ENCODE measurements around the gene HOXC11. TPM values are rescaled to one million over a fixed set of nuclear protein-coding genes. Genes with fewer than 3 reads are reported as not detected.

The HOXC11 gene
- total RNA-seq, 1 donor from 2014 or later: not detected

DNA sequence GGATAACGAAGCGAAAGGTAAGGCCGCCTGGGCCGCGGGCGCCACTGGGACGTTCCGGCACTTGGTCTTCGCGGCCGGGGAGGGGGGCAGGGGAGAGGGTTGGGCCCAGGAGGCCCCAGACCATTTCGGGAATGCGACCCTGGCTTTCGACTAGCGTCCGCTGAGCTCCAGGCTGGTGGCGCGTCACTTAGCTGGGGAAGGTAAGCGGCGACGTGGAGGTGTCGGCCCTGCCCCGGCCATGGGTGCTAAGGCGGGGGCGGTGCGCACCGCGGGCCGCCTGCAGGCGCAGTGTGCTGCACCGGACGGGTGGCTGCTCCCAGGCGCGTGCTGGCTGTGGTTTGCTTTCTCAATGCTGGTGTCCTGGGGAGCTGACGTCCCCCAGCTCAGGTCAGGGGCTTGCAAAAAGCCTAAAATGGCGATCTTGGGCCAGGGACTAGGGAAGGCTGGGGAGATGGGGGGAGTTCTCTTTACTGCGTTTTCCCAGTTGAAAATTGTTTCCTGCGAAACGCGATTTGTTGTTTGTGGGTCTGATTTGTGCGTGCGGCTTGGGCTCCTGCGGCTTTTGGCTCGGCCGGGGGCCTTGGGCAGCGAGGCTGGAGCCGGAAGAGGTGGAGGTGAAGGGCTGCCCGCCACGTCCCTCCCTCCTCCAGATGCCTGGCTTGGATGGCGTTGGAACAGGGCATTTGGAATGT is 13.2 kb downstream of the HOXC11 start:
- no peak for DNase-seq

DNA sequence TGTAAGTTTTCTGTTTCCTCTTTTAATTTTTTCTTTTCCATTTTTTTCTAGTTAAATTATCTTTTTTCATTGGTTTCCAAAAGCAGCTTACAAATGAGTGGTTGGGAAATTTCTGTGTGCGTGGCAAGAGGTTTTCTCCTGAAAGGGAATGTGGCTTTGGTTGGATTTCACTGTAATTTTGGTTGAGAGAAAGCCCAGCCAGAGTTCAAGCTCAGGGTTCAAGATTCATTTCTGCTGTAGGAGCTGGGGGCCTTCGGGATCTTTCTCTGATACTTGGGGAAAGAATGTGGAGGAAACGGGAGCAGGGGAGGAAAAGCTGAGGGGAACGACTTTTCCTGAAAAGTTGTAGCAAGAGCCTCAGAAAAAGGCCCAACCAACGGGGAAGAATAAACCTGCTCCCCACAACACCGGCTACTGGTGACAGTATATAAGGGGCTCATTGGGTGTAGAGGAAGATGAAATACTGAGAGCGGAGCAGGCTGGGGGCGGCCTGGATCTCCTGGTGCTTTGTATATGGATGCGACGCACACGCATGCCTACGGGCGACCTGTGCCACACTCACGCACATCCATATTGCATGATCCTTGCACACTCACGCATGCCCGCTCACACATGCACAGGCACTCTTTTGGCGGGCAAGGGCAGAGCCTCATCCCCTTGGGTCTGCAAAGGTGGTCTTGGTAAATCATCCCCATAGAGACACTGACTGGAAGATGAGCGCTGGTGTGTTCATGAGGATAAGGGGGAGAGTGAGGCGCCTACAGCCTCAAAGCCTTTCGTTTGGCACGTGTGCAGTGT is 14.0 kb downstream of the HOXC11 start:
- DNase-seq: no peak

DNA sequence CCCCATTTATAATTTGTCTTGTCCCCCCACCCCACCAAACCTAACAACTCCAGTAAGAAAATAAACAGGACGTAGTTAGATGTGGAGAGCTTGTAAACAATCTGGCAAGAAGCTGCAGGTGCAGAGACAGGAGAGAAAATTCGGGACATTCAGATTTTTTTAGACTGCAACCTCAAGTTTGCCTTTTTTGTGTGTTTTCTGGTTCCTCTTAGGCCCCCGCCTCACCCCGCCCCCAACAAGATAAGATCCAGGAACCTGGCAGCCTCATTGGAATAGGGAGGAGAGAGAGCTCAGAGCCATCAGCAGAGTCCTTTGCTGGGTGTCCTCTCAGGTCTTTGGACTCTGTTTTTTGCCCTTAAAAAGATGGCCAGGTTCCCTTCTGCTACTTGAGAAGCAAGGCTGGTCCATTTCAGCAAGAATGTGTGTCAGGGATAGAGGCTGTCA is 14.9 kb downstream of the HOXC11 start:
- no peak for DNase-seq

DNA sequence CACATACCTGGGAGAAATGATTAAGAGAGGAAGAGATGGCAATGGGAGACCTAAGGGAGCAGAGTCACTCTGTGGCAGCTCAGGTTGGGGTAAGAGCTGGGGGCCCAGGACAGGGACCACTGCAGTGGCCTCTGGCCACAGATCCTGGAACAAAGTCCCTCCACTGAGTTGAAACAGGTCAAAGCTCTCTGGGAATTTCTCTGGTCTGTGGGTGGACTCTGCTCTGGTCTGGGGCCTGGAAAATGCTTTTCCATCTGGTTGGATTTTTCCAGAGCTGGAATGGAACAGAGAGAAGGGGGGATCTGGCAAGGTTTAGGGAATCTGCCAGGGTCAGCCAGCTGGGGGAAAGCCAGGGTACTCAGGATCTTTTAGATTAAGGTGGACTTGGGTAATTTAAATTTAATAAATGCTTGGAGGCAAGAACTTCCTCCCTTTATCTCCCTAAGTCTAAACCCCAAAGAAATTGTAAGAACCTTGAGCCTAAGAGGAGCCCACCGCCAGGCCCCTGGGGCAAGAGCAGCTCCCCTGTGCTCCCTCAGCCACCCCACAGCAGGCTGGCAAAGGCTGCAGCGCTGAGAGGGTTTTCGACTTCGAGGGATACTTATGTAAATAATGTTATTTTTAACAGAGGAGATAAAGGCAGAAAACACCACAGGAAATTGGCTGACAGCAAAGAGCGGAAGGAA is 15.8 kb downstream of the HOXC11 start:
- DNase-seq: no peak

DNA sequence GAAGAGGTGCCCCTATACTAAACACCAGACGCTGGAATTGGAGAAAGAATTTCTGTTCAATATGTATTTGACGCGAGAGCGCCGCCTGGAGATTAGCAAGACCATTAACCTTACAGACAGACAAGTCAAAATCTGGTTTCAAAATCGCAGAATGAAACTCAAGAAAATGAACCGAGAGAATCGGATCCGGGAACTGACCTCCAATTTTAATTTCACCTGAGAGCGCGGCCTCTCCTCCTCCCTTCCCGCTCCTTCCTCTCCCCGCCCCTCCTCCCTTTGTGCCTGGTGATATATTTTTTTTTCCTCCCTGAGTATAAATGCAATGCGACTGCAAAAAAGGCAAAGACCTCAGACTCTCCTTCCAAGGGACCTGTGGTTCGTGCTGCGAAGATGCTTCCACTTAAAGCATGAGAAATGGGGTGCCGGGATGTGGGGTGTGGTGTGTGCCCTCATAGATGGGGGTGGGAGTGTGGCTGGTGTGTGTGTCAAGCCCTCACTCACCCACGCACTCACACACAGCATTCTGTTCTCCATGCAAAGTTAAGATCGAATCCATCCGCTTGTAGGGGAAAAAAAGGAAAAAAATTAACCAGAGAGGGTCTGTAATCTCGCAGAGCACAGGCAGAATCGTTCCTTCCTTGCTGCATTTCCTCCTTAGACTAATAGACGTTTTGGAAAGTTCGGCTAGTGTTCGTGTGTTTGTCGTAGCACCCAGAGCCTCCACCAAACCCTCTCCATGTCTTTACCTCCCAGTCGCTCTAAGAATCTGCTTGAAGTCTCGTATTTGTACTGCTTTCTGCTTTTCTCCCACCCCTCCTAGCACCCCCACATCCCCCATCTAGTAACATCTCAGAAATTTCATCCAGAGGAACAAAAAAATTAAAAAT is 16.5 kb downstream of the HOXC11 start:
- DNase-seq: peak; percentile 40

DNA sequence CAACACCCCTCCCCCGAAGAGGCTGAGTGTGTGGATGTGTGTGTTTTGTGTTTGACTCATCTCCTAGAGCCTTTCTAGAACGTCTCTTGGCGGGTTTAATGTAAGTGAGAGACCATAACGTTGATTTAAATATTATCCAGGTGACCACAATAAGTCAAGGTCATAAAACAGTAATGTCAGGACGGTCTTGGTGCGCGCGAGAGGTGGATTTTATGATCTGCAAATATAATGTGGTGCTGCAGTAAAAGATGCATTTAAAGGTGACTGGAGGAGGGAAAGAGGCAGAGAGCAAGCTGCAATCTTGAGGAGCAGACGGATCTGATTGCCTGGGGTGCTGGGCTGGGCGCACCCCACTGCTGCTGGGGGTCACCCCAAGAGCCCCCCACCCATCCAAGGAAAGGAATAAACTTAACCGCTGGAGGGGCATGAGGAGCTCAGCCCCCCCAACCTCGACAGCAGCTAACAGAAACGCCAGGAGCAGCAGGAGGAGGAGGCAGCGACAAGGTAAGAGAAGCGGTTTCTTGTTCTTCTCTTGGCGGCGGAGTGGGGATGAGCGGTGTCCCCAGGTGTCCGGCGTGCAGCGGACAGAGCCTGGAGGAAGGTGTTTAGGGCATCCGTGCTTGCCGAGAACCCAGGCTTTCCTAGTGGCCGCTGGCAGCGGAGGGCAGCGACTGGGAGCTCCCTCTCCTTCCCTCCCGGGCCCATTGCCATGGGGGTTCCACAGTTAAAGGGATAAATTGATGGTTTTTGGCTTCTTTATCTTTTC is 17.6 kb downstream of the HOXC11 start:
- no peak for DNase-seq

DNA sequence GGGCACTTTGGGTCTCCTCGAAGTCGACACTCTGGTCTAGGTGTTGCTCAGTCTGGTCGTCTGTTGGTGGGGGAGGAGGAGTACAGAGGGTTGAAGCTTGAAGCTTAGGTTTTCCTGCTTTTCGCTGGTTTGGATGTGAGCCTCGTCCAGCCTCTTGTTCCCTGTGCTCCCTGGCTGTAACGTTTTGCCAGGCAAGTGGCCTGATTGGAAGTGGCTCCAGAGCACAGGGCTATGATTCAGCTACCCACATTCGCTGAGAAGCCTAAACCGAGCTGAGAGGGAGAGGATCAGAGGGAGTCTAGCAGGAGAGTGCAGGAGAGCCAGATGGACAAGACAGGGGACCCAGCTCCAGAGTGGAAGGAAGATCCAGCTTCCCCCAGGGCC is 18.1 kb downstream of the HOXC11 start:
- DNase-seq: no peak

DNA sequence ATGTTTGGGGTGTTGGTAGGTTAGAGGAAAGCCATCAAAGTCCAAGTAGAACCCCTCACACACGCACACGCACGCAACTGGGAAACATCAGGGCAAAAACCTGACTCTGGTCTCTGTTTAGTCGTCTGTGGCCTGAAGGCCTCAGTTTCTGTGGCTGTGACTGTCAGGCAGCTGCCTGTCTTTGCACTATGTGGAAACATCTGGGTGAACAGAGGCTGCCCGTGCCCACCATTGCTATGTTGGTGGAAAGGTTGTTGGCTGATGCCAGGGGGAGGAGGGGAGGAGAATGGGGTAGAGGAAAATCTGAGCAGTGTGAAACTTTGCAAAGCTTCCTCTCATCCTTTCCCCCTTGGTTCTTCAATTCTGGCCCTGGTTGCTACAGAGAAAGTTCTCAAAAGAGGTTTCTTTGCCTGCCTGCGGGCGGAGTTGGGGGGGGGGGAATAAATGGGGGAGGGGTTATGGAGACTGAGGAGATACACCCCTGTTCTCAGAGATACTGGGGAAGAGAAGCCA is 19.5 kb downstream of the HOXC11 start:
- DNase-seq: no peak

DNA sequence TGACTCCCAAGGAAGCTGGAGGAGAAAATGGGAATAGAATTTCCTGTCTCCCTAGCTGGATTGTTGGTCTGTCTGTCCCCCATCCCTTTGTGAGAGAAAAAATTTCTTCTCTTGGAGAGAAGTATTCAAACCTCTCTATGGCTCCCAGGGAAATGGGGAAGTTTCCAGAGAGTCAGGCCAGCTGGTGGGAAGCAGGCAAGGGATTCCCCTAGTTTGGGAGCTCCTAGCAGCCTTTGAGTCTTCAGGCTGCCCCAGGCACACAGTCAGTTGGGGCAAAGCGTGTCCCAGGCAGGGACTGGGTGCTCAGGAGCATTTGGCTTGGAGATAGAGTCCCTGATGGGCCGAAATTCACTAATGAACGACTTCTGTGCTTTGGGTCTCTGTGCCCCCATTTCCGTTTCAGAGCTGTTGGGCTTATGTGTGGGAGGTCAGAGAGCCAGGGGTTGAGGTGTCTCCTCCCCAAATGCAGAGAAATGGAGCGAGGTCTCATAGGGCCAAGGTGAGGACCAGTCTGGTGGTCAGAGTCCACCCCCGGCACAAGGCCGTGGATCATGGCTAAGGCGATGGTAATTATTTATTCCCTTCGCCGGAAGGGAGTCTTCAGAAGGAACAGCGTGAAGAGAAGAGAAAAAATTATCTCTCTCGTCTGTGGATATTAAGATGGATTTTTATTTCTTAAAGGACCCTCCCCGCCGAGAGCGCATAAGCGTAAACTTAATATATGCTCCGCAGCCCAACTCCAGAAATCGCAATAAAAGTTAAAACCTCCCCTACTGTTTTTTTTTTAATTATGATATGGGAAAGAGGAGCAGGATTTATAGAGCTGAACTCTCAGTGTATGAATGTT is 20.5 kb downstream of the HOXC11 start:
- no peak for DNase-seq

DNA sequence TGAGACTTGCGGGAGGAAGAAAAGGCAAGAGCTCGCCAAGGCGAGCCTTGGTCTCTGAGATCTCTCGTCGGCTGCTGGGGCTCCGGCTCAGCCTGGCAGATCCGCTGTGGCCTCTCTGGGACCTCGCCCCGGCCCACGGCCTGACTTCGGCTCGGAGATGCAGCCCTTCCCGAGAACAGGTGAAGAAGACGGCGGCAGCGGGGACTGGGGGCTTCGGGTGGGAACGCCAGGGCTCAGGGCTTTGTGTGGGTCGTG is 21.0 kb downstream of the HOXC11 start:
- DNase-seq: no peak

DNA sequence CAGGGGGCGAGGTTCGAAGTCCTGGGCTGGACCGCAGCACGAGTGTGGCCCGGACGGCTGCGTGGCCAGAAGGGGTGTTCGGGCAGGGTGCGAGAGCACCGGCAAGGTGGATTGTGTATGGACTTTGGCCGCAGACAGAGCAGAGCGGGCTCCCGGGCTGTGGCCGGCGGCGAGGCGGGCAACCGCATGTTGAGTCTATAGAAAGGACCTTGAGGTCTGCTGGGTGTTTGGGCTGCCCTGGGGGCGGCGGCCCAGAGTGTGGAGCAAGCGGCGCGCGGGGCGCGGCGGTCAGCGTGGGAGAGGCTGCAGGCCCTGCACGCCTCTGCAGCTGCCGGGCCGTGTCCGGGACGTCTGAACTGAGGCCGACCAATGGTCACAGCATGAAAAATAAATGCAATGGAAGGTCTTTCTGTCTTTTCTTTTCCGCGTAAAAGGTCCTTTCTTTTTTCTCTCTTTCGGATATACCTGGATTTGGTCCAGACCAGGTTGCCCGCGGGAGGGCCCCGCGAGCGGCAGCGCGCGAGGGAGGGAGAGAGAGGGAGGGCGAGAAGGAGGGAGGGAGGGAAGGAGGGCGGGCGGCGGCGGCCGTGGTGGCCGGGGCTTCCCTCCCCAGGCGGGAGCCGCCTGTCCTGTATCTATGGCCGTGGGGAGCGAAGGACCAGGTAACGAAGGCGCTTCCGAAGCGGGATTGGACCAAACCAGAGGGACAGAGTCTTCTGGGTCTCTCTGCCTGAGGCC is 21.5 kb downstream of the HOXC11 start:
- no peak for DNase-seq

DNA sequence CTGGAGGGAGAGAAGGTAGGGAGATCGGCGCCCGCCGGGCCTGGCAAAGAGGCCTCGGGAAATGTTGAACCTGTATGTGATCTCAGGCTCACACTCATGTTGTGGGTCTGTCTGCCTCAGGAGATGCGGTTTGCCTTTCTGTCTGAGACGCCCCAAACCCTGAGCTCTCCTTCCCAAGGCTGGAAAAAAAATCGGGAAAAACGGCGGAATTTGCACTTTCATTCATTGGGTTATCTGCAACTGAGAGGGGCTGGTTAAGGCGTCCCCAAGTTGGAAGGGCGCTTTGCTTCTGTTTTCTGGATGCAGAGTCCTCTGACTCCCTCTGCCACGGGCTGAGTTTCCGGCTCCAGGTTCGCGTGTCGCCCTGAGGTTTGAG is 22.1 kb downstream of the HOXC11 start:
- DNase-seq: no peak

DNA sequence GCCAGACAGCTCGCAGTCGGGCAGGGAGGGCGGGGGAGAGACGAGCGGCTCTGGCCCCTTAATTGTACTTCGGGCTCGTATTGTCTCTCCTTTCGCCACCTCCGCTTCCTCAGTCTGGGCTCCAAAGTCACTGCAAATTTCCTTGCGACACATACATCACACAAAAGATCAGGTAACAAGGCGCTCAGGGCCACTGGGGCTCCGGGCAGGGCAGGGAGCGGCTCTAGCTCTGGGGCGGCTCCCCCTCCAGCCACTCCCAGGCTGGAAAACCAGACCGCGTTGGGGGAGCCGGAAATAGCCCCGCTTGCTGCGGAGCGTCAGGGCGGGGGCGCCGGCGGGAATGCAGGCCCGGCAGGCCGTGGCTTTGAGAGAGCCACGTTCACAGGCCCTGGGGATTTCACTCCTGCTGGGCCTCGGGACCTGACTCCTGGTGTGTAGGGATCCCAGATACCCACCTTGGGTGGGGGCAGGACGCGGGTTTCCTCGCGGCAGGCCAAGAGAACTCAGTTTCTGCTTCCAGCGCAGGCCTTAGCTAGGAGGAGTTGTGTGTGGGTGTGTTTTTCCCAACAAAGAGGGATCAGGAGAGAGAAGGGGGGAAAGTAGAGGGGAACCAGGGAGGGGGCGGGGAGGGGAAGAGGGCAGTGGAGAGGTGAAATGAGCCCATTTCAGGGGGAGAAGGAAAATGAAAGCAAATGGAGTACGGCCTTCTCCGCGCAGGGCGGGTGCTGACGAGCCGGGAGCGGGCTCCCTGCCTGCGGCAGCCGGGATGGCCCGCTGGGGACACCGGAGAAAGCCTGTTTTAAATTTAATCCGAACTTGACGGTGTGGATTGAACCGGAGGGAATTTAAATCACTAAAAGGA is 22.7 kb downstream of the HOXC11 start:
- DNase-seq: no peak

DNA sequence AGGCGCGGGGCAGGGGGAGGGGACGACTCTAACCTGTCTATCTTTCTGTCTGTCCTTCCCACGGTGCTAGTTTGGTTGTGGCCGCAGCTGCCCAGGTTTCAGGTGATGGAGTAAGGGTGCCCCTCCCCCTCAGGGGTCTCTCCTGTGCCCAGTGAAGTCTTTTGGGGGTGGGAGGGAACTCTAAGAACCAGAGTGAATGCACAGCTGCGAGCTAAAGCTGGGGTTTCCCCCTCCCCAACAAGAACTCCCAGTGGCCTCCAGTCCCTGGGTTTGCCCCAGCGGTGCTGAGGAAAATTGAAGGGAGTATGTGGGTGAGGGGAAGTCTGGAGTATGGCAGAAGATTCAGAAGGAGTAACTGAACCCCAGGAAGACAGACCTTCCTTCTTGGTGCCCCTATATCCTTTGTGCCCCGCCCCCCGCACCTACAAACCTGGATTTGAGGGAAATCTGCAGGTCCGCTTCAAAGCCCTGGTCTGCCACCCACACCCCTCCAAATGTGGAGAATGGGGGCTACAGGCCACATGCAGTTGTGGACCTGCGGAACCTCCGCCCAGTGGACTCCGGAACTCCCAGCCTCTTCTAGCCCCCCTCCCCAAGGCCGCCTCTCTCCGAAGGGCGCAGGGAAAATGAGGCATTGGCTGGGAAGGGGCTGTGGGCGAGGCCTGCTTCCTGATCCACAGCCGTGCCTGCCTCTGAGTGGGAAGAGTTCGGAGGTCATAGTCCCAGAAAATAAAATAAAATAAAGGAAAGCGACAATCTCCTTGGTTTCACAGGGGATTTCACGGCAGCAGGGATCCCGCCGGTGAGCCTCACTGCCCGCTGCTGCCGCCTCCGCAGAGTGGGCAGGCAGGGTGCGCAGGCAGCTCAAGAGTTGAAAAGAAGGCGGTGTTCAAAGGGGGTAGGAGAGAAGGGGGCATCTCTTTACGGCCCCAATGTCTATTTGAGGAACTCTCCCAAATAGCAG is 23.6 kb downstream of the HOXC11 start:
- DNase-seq: no peak

DNA sequence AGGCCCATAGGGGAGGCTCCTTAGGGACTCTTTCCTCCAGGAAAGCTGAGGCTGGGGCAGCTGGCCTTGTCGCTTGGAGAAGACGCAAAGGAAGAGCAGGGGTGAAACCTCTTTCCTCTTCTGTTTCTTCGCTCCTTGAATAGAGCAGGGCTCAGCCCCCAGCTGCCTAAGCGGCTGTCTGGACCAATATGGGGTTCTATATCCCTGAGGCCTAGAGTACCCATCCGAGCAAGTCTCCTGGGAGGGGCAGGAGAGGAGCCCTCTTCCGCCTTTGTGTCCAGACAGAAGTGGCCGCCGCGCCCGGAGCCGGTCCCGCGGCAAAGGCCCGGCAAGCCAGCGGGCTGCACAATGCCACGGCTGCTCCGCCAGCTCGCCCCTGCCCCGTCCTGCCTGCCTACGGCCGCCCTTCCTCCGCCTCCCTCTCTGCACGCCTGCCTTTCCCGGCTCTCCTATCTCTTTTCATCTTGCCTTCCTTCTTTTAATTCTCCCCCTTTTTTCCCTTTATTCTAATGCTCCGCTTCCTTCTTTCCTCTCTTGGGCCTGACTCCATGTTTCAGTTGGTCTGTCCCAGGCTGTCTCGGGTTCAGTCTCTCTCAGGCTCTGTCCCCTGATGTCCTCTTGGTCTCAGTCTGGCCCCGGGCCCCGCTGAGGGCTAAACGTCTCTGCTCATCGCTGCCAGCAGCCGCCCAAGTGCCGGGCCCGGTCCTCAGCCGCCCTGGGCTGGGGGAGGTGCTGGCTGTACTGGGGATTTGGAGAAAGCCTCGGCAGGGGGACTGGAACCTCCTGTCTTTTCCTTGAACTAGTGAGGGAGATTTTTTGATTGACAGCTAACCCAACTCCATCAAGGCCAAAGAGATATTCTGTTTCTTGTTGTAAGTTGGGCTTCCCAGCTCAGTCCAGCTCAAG is 24.5 kb downstream of the HOXC11 start:
- no peak for DNase-seq

DNA sequence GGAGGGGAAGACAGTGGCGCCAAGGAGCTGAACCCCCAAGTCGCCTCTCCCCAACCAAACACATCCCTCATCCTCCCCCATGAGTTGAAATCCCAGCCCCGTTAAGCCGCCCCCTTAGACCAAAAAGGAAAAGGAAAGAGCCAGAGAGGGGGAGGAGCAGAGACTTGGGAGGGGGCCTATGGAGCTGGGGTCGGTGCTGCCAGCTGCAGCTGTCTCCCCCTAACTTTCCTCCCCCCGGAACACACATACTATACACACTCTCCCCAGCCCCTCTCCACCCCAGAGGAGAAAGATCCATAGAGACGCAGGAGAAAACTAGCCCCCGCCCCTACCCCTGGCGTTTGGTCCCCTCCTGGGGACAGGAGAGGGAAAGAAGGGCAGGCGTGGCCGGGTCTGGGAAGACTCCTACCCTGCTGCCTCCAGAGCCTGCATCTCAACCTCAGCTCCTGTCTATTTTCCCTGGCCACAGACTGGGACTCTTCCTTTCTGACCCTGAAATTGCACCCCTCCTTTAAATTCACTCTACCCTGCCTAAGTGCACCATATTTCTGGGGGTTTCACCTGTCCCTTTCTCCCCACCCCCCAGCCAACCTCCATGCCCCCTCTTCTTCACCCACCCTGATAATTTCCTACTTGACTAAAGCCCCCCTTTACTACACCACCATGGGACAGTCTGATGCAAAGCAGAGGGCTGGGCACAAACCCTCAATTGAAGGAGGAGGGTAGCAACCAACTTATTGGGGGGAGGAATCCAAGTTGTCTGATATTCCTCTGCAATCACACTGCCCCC is 25.4 kb downstream of the HOXC11 start:
- no peak for DNase-seq
